HG02870 (cell line): ENCODE measurements around the gene RFPL4A.

ENCODE experiments used
- ATAC-seq: cut with Tn5 transposase; IDR thresholded peaks from one replicate; pipeline ENCODE4 v1.9.1; 2021; ENCODE audit warnings: mild to moderate bottlenecking, moderate library complexity; ENCODE audit not compliant: unreplicated experiment

RFPL4A gene

DNA sequence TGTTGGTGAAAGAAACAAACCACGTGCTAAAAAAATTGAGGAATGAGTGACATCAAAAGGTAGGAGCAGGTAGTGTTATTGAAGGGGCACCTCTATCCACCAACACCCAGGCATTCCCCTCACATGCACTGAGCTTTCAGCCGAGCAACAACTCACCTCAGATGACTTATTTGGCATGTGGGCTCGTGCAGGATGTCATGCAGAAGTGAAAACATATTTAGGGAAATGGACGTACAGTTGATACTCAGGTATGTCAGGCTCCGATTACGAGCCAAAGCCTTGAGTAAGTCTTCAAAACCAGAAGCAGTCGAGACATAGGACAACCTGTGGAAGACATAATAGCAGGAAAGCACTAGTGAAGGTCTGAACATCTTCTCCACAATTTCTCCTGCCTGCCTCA, 42.5 kb downstream of the RFPL4A start:
- no peak for ATAC-seq

DNA sequence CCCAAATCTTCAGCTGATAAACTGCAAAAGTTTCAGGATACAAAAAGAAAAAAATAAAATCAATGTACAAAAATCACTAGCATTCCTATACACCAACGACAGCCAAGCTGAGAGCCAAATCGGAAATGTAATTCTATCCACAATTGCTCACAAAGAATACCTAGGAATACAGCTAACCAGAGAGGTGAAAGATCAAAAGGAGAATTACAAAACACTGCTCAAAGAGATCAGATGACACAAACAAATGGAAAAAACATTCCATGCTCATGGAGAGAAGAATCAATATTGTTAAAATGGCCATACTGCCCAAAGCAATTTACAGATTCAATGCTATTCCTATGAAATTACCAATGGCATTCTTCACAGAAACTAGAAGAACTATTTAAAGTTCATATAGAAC, 43.4 kb downstream of the RFPL4A start:
- ATAC-seq = no peak

DNA sequence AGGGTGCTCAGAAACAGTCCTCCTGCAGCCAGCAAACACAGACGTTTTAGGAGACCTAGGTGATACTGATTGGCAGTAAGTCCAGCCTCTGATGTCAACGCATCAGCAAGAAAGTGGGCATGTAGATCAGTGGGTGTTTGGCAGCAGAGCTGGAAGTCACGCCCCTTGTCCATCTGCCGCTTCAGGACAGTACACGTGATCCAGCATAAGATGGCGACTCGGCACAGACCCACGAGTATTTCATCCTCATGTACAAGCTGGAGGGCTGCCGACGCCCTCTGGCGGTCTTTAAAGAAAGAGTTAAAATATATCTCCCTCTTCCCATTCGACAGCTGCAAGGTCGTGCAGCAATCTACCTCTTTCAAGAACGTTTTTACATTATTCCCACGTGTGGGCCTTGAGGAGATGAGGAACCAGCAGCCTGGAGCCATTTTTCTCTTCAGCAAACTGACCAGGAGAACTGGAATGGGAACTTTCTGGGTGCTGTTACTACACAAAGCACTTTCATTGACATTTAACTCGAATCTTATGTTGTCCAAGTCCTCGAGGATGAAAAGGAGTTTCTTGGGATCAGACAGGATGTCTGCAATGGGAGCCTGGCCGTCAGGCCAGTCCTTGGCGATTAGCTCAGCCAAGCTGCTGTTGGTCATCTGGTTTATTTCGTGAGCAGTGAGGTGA, 50.6 kb downstream of the RFPL4A start:
- peak; percentile 54 for ATAC-seq

DNA sequence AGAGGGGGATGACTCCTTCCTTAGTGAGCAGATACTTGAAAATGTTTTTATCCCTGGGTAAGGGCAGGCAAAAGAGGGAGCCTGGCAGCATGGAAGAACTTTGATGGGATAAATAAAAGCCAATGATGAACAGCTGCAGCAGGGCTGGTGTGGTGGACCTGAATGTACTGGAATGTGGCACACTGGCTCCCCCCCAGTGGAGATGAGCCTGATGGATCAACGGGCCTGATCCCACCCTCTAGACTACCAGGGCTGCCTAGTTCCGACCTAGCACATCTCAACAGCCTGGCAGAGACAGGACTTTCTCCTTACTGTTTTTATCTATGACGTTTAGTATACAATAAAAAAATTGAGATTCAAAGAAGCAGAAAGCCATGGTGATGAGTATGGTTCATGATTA, 52.4 kb downstream of the RFPL4A start:
- no peak for ATAC-seq

DNA sequence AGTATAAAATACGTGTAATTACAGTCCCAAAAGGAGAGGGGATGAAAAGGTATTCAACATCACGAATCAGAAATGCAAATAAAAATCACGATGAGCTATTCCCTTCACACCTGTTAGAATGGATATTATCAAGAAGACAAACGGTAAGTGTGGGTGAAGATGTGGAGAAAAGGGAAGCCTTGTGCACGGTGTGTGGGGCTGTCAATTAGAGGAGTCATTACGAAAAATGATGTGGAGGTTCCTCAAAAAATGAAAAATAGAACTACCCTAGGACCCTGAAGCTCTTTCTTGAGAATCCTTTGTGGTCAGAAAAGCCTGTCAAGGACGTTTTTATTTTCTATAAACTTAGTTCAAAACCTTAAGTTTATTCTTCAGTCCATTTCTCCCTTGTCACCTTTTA, 53.6 kb downstream of the RFPL4A start:
- ATAC-seq = no peak
